GM08714 (cell line): ENCODE results near the gene WDR35.
A peak's percentile ranks its signal among the peaks of the same experiment; 100 is the strongest.
"Not testable (repeated sequence)": the region's sequence is repeated elsewhere in the genome, so short reads cannot be mapped to it uniquely, and the experiment has no call there.

Experiments used
- H3K4me3 ChIP-seq: fragments of 200-500 bp; sonication (Bioruptor generic); 2 replicates; pipeline ENCODE4 v1.5.1; 2014; ENCODE audit warnings: mild to moderate bottlenecking, low read length, inconsistent platforms
- ZNF274 ChIP-seq: IDR thresholded peaks from 2 replicates; pipeline ENCODE4 v1.6.1; 2012; ENCODE audit warnings: mild to moderate bottlenecking, low read depth, low read length

Gene WDR35

DNA sequence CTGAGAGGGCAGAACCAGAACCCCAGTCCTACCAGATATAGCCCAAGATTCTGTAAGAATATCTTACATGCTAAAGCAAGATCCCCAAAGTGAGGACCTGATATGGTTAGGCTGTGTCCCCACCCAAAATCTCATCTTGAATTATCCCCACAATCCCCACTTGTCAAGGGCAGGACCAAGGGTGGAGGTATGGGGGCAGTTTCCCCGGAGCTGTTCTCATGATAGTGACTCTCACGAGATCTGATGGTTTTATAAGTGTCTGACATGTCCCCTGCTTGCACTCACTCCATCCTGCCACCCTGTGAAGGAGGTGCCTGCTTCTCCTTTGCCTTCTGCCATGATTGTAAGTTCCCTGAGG, 108.0 kb downstream of the WDR35 start:
- H3K4me3 ChIP-seq = no peak overlapping the region
- TF ChIP-seq ZNF274 = no peak

DNA sequence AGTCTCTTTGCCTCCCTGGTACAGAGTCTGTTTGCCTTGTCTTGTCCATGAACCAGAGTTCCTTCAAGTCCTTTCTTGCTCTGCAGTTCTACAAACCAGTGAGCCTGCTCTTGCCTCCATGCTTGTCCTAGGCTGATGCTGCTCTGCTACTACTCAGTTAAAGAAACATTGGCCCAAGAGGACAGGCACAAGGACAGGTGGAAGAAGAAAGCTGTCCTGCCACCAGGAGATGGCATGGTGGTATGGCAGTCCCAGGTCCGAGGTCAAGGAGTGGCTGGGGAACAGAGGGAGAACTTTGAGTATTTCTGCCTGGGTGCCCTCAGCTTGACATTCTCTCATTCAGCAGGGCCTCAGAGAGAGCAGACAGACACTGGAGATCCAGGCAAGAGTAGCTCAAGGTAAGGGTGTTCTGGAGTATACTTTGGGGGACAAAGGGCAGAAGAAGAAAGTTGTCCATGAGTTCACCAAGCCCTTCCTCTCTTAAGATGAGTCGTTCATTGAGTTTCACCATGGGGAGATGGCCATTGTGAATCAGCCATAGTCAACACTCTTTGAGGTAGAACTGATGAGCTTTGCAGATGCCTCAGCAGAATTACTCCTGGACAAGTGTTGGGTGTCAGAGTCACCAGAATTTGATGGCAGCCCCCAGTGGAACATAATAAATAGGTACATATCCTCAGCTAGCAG, 108.5 kb downstream of the WDR35 start:
- no peak for TF ChIP-seq ZNF274
- no peak overlapping the region for H3K4me3 ChIP-seq

DNA sequence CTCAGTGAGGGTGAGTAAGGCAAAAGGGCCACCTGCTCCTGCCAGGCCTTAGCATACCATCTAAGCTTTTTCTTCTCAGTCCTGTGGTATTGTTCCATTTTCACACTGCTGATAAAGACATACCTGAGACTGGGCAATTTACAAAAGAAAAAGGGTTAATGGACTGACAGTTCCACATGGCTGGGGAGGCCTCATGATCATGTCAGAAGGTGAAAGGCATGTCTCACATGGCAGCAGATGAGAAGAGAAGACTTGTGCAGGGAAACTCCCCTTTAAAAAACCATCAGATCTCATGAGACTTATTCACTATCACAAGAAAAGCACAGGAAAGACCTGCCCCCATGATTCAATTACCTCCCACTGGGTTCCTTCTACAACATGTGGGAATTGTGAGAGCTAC, 109.7 kb downstream of the WDR35 start:
- H3K4me3 ChIP-seq = not testable (repeated sequence)

DNA sequence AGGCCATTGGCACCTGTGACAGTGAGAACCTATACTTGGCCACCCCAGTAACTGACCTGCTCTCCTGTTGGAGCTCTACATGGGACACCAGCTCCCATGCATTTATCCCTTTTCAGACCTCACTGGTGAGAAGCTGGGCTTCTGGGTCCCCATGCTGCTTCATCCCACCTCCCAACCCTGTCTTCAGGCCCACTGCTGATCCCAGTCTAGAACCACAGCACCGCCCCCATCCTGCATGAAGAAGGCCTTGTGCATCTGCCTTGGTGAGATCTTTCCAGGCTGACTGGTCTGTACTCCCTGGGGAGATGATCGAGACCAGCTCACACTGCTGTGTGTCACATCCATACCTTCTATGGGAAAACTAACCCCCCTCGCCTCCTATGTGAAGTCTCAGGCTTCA, 110.8 kb downstream of the WDR35 start:
- no peak for TF ChIP-seq ZNF274
- H3K4me3 ChIP-seq = no peak overlapping the region

DNA sequence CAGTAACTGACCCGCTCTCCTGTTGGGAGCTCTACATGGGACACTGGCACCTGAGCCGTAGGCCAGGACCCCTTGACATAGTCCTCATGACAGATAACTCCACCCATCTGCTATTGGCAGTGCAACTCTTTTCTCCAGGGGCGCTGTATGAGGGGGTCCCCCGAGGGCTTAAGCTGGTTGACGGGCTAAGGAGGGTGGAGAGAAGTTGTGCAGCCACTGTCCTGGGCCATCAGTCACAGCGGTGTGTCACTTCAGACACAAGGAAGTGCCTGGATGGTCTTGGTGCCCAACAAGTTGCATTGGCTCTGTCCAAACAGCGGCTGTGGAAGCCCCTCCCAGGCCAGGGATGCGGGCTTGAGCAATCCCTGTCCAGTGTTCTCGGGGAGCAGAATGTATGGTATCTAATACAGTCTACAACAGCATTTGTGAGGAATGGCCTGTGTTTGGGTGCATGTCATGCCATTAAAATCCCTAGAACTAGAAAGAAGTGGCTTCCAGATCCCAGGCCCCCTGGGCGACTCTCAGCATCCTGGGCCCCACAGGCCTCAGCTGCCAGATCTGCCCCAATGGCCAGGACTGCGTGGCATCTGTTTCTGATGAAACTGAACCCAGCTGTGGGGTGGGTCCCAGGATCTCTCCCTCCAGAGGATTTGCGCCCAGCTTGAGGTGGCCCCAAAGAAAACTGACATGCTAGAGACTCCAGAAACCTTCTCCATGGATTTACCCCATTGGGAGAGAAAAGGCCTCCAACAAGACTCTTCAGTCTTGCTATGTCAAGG, 111.4 kb downstream of the WDR35 start:
- no peak for TF ChIP-seq ZNF274
- no peak overlapping the region for H3K4me3 ChIP-seq

DNA sequence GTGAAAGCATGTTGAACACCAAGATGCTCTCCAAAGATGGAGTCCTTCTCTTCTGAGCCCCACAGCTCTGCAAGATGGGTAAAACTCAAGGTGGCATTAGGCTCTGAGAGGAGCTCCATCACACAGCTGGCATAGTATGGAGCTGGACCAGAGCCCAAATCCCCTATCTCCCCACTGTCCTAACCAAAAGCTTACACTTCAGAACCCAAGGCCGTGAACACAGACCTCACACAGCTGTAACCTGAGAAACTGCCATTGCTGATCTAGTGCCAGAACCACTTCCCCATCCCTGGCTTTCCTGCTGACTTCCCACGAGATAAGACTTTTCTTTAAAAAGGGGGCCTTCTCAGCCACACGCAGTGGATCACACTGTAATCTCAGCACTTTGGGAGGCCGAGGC, 113.2 kb downstream of the WDR35 start:
- TF ChIP-seq ZNF274 = no peak

DNA sequence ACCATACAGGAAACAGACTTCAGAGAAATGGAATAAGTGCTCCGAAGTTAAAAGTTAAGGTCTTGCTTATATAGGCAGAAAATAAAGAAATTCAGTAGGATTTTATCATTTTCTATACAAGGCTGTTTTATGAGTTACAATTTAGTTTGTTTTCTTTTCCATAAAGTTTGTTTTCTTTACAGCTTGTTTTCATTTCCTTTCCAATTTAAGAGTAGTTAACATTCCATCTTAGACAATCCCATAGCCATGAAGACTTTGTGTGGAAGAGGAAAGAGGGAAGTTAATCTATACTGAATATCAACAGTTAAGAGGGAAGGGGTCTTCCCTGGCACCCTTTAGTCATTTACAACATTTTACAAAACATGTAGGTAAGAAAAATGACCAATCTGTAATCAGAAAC, 114.6 kb downstream of the WDR35 start:
- no peak for TF ChIP-seq ZNF274
- no peak overlapping the region for H3K4me3 ChIP-seq

More for the DNA sequence above, 113.2 kb downstream of the WDR35 start:
- no peak overlapping the region for H3K4me3 ChIP-seq

DNA sequence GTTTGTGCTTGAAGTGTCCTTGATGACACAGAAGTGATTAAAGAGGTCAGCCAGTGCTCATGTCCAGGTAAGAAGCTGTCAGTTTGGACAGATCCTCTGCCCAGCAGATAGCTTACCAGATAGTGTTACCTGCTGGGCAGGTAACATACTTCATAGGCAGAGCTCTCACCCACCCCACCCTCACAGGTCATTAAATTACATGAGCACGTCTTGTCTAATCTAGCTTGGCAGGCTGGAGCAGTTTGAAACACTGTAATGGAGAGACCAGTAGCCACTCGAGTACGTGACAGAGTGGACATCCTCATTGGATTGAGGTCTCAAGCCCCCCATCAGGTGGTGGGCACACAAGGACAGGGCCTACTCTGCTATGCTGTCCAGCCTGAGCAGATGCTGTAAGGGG, 115.2 kb downstream of the WDR35 start:
- no peak overlapping the region for H3K4me3 ChIP-seq
- no peak for TF ChIP-seq ZNF274

DNA sequence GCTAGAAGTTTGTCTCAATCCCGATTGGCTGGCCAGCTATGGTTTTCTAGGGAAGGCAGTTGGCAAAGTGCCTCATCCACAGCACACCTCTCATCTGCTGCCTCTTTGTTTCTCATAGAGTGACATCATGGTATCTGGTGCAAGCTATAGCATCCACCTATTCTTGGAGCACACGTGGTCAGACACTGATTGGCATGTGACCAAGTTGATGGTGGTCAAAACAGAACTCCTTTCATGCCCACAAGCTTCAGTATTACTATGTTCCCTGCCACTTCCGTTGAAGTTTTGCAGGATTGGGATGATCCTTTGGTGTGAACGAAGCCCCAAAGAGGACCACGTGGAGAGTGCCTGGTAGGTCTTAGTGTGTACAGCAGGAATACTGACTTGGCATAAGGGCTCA, 116.9 kb downstream of the WDR35 start:
- TF ChIP-seq ZNF274 = no peak
- H3K4me3 ChIP-seq = no peak overlapping the region

DNA sequence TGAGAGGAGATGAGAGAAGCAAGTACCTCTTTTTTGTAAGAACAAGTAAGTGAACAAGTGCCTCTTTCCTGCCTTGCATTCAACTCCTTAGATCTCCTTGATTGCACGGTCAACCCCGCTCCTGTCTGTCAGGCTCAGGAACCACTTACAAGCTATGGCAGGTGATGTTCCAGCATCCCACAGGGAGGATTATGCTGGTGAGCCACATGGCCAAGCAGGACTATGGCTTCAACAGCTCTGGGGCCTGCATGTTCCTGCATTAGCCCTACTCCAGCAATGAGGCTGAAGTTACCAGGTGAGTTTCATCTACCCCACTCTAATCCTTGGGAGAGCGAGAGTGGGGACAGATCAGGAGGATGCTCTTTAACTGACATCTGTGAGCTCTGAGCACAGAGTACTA, 117.6 kb downstream of the WDR35 start:
- no peak overlapping the region for H3K4me3 ChIP-seq
- TF ChIP-seq ZNF274 = no peak

DNA sequence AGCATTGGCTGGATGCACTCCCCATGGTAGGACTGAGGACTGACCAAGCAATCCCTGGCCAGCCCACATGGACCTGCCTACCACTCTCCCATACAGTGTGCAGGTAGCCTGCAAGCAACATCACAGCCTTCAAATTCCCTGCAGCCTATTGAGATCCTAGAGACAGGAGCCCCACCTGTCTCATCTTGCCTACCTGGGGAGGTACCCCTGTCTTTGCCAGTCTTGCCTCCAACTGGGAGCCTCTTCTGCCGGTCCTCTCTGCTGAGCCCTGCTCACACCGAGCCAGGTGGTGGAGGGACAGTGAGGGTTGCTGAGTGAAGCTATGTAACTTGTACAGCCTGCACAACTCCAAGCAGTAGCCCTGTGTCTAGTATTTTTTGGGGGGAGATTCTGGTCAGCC, 118.1 kb downstream of the WDR35 start:
- no peak overlapping the region for H3K4me3 ChIP-seq
- no peak for TF ChIP-seq ZNF274

DNA sequence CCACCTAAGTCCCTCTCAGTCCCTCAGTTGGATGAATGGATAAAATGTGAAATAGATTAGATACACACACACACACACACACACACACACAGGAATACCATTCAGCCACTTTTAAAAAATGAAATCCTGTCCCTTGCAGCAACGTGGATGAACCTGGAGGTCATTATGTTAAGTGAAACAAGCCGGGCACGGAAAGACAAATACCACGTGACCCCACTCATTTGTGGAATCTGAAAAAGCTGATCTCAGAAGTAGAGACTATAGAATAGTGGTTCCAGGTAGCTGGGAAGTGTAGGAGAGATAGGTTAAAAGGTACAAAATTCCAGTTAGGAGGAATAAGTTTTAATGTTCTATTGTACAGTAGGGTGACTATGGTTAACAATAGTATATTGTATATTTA, 119.1 kb downstream of the WDR35 start:
- H3K4me3 ChIP-seq = no peak overlapping the region
- no peak for TF ChIP-seq ZNF274

DNA sequence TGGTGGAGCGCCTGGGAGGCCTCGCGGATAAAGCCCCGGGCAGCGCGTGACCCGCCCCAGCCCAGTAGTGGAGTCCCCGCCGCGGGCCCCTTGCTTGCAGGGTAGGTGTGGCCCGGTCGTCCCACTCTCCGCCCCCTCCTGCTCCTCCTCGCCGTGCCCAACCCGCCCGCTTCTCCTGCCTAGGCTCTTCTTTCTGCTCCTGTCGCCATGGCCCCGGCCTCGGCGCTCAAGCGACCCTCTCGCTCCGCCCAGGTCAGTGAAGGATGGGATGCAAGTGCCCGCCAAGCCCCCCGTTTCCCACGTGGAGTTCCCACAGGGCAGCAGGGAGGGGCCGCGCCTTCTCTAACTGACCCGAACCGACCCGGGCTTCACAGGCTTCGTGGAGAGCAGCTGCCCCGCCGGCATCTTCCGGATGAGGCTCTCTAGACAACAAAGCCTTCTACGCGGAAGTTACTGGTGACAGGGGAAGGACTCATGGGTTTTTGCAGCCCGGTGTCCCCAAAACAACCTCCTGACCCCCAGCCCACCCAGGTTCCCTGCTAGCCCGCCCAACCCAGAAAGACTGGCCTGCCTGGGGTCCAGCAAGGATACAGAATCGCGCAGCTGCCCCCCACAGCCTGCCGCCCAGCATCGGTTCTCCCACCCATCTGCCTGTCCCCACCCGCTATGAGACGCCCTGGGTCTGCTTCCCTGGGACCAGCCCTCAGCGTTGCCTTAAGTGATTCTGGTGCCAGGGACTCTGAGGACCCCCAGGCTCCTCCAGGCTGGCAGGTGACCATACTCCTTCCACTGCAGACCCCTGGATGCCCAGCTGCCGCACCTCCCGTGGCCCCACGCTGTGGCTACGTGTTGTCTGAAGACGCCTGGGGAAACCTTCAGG, 121.0 kb downstream of the WDR35 start:
- H3K4me3 ChIP-seq = peak overlapping the region; percentile 41; the same call in 1 of the 2 replicates
- no peak for TF ChIP-seq ZNF274

DNA sequence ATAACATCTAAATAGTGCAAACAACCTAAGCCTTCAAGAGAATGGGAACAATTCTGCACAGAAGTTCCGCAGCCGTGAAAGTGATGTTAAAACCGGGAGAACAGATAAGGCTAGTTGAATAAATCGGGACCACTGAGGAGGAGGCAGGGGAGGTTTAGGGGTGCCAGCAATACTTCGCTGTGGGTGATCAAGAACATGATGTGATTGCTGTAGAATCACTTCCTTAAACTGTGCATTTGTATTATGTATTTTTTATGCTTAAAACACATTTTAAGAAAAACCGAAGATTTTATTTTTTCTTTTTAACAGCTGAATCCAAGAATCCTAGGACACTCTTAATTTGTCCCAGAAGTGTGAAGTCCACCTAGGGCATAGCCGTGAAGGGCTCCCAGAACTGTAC, 121.7 kb downstream of the WDR35 start:
- H3K4me3 ChIP-seq = peak overlapping the region; percentile 41; the same call in 1 of the 2 replicates
- no peak for TF ChIP-seq ZNF274

DNA sequence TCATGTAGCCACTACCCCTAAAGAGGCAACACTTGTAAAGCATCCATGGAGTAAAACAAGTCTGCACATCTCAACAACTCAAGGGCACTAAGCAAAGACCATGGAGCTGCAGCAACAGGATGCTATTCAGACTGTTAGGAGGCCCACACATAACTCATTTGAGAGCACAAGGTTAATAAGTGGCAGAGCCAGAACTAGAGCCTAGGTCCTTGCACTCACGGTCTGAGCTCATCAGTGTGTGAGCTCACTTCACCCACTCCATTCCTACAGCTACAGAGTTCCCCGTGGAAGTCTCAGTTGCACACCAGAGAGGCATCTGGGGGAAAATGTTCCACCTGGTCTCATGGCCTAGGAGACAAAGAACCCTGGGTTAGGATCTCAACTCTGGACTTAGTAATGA, 123.1 kb downstream of the WDR35 start:
- H3K4me3 ChIP-seq = no peak overlapping the region
- TF ChIP-seq ZNF274 = no peak
